Measurements from ENCODE around the gene ANKS1A.

DNA sequence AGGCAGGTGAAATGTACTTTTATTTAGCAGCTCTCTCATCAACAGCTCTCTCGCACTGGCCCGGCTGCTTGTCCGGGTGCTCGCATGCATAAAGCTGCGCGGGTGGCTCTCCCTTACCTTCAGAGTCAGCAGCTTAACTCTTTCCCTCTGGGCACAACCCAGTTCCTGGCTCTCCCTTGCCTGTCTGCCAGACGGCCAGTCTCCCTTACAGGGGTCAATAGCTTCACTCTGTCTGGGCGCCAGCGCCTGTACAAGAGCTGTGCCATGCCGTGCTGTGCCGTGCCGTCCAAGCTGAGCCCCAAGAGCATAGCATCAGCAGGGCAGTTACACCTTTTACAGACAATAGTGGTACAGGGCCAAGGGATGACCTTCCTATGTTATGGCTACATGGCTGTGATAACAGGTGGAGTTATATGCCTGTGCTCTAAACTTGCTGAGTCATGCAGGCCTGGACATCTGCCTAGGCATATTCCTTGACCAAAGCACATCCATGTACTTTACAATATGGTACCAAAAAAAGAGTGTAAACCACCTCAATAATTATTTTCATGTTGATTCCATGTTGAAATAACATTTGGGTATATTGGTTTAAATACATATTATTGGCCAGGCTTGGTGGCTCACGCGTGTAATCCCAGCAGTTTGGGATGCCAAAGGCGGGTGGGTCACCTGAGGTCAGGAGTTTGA is 49.2 kb upstream of the ANKS1A start:
- TF ChIP-seq, protein P1, sequence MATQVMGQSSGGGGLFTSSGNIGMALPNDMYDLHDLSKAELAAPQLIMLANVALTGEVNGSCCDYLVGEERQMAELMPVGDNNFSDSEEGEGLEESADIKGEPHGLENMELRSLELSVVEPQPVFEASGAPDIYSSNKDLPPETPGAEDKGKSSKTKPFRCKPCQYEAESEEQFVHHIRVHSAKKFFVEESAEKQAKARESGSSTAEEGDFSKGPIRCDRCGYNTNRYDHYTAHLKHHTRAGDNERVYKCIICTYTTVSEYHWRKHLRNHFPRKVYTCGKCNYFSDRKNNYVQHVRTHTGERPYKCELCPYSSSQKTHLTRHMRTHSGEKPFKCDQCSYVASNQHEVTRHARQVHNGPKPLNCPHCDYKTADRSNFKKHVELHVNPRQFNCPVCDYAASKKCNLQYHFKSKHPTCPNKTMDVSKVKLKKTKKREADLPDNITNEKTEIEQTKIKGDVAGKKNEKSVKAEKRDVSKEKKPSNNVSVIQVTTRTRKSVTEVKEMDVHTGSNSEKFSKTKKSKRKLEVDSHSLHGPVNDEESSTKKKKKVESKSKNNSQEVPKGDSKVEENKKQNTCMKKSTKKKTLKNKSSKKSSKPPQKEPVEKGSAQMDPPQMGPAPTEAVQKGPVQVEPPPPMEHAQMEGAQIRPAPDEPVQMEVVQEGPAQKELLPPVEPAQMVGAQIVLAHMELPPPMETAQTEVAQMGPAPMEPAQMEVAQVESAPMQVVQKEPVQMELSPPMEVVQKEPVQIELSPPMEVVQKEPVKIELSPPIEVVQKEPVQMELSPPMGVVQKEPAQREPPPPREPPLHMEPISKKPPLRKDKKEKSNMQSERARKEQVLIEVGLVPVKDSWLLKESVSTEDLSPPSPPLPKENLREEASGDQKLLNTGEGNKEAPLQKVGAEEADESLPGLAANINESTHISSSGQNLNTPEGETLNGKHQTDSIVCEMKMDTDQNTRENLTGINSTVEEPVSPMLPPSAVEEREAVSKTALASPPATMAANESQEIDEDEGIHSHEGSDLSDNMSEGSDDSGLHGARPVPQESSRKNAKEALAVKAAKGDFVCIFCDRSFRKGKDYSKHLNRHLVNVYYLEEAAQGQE (IDR thresholded peaks at IDR 0.05; ENCODE audit: low read depth) = no peak
- TF ChIP-seq TAF1 (IDR thresholded peaks at IDR 0.05; ENCODE audit: low read depth) (no peak), EP300 (IDR thresholded peaks at IDR 0.05; ENCODE audit: borderline replicate concordance) (no peak), CEBPB (IDR thresholded peaks at IDR 0.05) (no peak), FOXM1 (IDR thresholded peaks at IDR 0.05; ENCODE audit: borderline replicate concordance, low read depth) (no peak), MAX (IDR thresholded peaks at IDR 0.05) (no peak), EGR1 (IDR thresholded peaks at IDR 0.05) (no peak), YY1 (IDR thresholded peaks at IDR 0.05; ENCODE audit: low read depth) (no peak)
- TF ChIP-seq, protein P2, sequence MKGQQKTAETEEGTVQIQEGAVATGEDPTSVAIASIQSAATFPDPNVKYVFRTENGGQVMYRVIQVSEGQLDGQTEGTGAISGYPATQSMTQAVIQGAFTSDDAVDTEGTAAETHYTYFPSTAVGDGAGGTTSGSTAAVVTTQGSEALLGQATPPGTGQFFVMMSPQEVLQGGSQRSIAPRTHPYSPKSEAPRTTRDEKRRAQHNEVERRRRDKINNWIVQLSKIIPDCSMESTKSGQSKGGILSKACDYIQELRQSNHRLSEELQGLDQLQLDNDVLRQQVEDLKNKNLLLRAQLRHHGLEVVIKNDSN (IDR thresholded peaks at IDR 0.05) = no peak
